MM.1S (cell line): ENCODE results near the gene TFAM.

Source experiments
- DNase-seq: peaks from one replicate; pipeline ENCODE4 v3.0.0-alpha.2; 2015
- H2AFZ ChIP-seq: fragments of 300-600 bp; sonication (generic); 2 replicates; pipeline ENCODE4 v1.6.0; 2016; ENCODE audit warnings: antibody characterized with exemption, low read length
- H3F3A ChIP-seq: fragments of 300-600 bp; sonication (generic); 2 replicates; pipeline ENCODE4 v1.6.1; 2016; ENCODE audit warnings: mild to moderate bottlenecking, antibody characterized with exemption, low read length, moderate library complexity, mixed read lengths; ENCODE audit not compliant: insufficient read depth
- H3K27ac ChIP-seq: fragments of 300-600 bp; sonication (generic); 2 replicates; pipeline ENCODE4 v1.5.1; 2016; ENCODE audit warnings: mild to moderate bottlenecking, low read length
- H3K27me3 ChIP-seq: fragments of 300-600 bp; sonication (generic); replicated peaks from 2 replicates; pipeline ENCODE4 v1.6.0; 2016; ENCODE audit warnings: low read length; ENCODE audit not compliant: insufficient read depth
- H3K36me3 ChIP-seq: fragments of 300-600 bp; sonication (generic); replicated peaks from 2 replicates; pipeline ENCODE4 v1.6.1; 2016; ENCODE audit warnings: mild to moderate bottlenecking, low read length, mixed read lengths; ENCODE audit not compliant: insufficient read depth
- H3K4me1 ChIP-seq: fragments of 300-600 bp; sonication (generic); 2 replicates; pipeline ENCODE4 v1.6.1; 2016; ENCODE audit warnings: low read length, mixed read lengths
- H3K4me2 ChIP-seq: fragments of 300-600 bp; sonication (generic); 2 replicates; pipeline ENCODE4 v1.6.0; 2016; ENCODE audit warnings: low read depth, low read length
- H3K4me3 ChIP-seq: fragments of 300-600 bp; sonication (generic); 2 replicates; pipeline ENCODE4 v1.5.1; 2016; ENCODE audit warnings: low read length, mixed read lengths
- H3K79me2 ChIP-seq: fragments of 300-600 bp; sonication (generic); 2 replicates; pipeline ENCODE4 v1.6.1; 2016; ENCODE audit warnings: mixed run types, low read length, mixed read lengths
- H3K9ac ChIP-seq: fragments of 300-600 bp; sonication (generic); 2 replicates; pipeline ENCODE4 v1.6.1; 2016; ENCODE audit warnings: low read length, mixed read lengths
- H3K9me2 ChIP-seq: fragments of 300-600 bp; sonication (generic); replicated peaks from 2 replicates; pipeline ENCODE4 v1.6.1; 2016; ENCODE audit warnings: mild to moderate bottlenecking, low read length, mixed read lengths; ENCODE audit not compliant: insufficient read depth
- H3K9me3 ChIP-seq: fragments of 300-600 bp; sonication (generic); replicated peaks from 2 replicates; pipeline ENCODE4 v1.6.1; 2016; ENCODE audit warnings: mild to moderate bottlenecking, low read length, mixed read lengths; ENCODE audit not compliant: insufficient read depth
- H4K20me1 ChIP-seq: fragments of 300-600 bp; sonication (generic); 2 replicates; pipeline ENCODE4 v1.6.1; 2016; ENCODE audit warnings: mild to moderate bottlenecking, low read length, moderate library complexity, mixed read lengths; ENCODE audit not compliant: insufficient read depth
- CTCF ChIP-seq: fragments of 300-600 bp; sonication (generic); IDR thresholded peaks from 2 replicates; pipeline ENCODE4 v1.5.1; 2016; ENCODE audit warnings: antibody characterized with exemption, low read length, mixed read lengths
- EZH2 ChIP-seq: fragments of 300-600 bp; sonication (generic); optimal IDR thresholded peaks from 2 replicates; pipeline ENCODE3; 2017; ENCODE audit warnings: low read depth, mild to moderate bottlenecking, antibody characterized with exemption, low read length, mixed read lengths
- EZH2phosphoT487 ChIP-seq: fragments of 300-600 bp; sonication (generic); IDR thresholded peaks from 2 replicates; pipeline ENCODE4 v1.6.1; 2018; ENCODE audit warnings: antibody characterized with exemption, low read length

The TFAM gene

GRCh38 chr10:58350023-58350422 is 35.2 kb upstream of the TFAM start:
- TF ChIP-seq CTCF (no peak), EZH2 (no peak), EZH2phosphoT487 (no peak)
- Histone ChIP-seq H3K9me2 (no peaks in the 10 kb centered on the region), H3K4me2 (no peak overlapping the region), H3F3A (no peaks in the 10 kb centered on the region), H4K20me1 (no peaks in the 10 kb centered on the region), H3K9me3 (no peaks in the 10 kb centered on the region), H3K4me3 (no peak overlapping the region), H3K27me3 (no peaks in the 10 kb centered on the region), H2AFZ (no peak overlapping the region), H3K4me1 (no peaks in the 10 kb centered on the region), H3K9ac (no peak overlapping the region), H3K79me2 (peaks cover 38% of the 10 kb centered on the region), H3K27ac (no peak overlapping the region), H3K36me3 (no peaks in the 10 kb centered on the region; the same call in 1 of the 2 replicates)
- no peak for DNase-seq

GRCh38 chr10:58350619-58351323 is 34.4 kb upstream of the TFAM start:
- Histone ChIP-seq H3K27ac (no peak overlapping the region), H2AFZ (no peak overlapping the region), H3F3A (no peaks in the 10 kb centered on the region), H3K4me1 (no peaks in the 10 kb centered on the region), H3K9me3 (no peaks in the 10 kb centered on the region), H3K4me3 (no peak overlapping the region), H3K79me2 (peaks cover 38% of the 10 kb centered on the region), H3K9ac (no peak overlapping the region), H3K9me2 (no peaks in the 10 kb centered on the region), H3K36me3 (no peaks in the 10 kb centered on the region; the same call in 1 of the 2 replicates), H4K20me1 (no peaks in the 10 kb centered on the region), H3K4me2 (no peak overlapping the region), H3K27me3 (no peaks in the 10 kb centered on the region)
- no peak for TF ChIP-seq EZH2
- TF ChIP-seq EZH2phosphoT487, result no peak
- no peak for TF ChIP-seq CTCF
- DNase-seq, result no peak

GRCh38 chr10:58351616-58352578 is 33.3 kb upstream of the TFAM start:
- H3K27ac ChIP-seq, result no peak overlapping the region
- H3K36me3 ChIP-seq, result no peaks in the 10 kb centered on the region; the same call in 1 of the 2 replicates
- no peaks in the 10 kb centered on the region for H3F3A ChIP-seq
- DNase-seq, result no peak
- no peaks in the 10 kb centered on the region for H4K20me1 ChIP-seq
- no peak overlapping the region for H3K4me3 ChIP-seq
- H3K4me1 ChIP-seq, result no peaks in the 10 kb centered on the region
- no peaks in the 10 kb centered on the region for H3K9me3 ChIP-seq
- H3K27me3 ChIP-seq, result no peaks in the 10 kb centered on the region
- no peak overlapping the region for H2AFZ ChIP-seq
- H3K9me2 ChIP-seq, result no peaks in the 10 kb centered on the region
- H3K9ac ChIP-seq, result no peak overlapping the region
- no peak overlapping the region for H3K4me2 ChIP-seq
- no peak for TF ChIP-seq EZH2phosphoT487
- no peak for TF ChIP-seq EZH2
- TF ChIP-seq CTCF, result no peak
- H3K79me2 ChIP-seq, result peaks cover 43% of the 10 kb centered on the region
